Chondrocyte (in vitro differentiated cells): ENCODE measurements around the gene SPANXC. TPM values are rescaled to one million over a fixed set of nuclear protein-coding genes. Genes with fewer than 3 reads are reported as not detected.
"Not testable (repeated sequence)": the region's sequence is repeated elsewhere in the genome, so short reads cannot be mapped to it uniquely, and the experiment has no call there.

Experiments
- DNase-seq: peaks from one replicate; pipeline ENCODE4 v3.0.0; 2021; ENCODE audit warnings: mixed read lengths, low spot score
- H3K27ac Mint-ChIP-seq: one replicate; pipeline ENCODE4 v1.8.0; 2021; ENCODE audit warnings: mild to moderate bottlenecking, moderate library complexity, mixed read lengths; ENCODE audit not compliant: unreplicated experiment
- H3K27me3 Mint-ChIP-seq: 2 replicates; pipeline ENCODE4 v1.8.0; 2021; ENCODE audit warnings: low read depth, mixed read lengths
- H3K36me3 Mint-ChIP-seq: 2 replicates; pipeline ENCODE4 v1.8.0; 2021; ENCODE audit warnings: low read depth, mixed read lengths
- H3K4me1 Mint-ChIP-seq: 2 replicates; pipeline ENCODE4 v1.8.0; 2021; ENCODE audit warnings: low read depth, mild to moderate bottlenecking, mixed read lengths
- H3K4me3 Mint-ChIP-seq: one replicate; pipeline ENCODE4 v1.8.0; 2021; ENCODE audit warnings: mild to moderate bottlenecking, moderate library complexity, mixed read lengths; ENCODE audit not compliant: unreplicated experiment
- H3K9me3 Mint-ChIP-seq: 2 replicates; pipeline ENCODE4 v1.8.0; 2021; ENCODE audit warnings: low read depth, mixed read lengths
- long read RNA-seq: library from polyadenylated mRNA; stranded (forward); transcript quantifications from one replicate; pipeline ENCODE4 v2.0.0, GENCODE V29; 2021
- total RNA-seq: library from RNA; stranded (reverse); gene quantifications from 3 replicates; pipeline ENCODE4 v1.2.1, GENCODE V29; 2021
- TF ChIP-seq, protein P1 (sequence below): fragments of 200-600 bp; sonication (generic); IDR thresholded peaks from 2 replicates; pipeline ENCODE4 v1.5.0; 2021; ENCODE audit warnings: antibody characterized with exemption, mild to moderate bottlenecking, moderate library complexity

Gene SPANXC, protein sequence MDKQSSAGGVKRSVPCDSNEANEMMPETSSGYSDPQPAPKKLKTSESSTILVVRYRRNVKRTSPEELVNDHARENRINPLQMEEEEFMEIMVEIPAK
- not detected in 3 replicates for total RNA-seq
- long read RNA-seq = 0 reads

DNA sequence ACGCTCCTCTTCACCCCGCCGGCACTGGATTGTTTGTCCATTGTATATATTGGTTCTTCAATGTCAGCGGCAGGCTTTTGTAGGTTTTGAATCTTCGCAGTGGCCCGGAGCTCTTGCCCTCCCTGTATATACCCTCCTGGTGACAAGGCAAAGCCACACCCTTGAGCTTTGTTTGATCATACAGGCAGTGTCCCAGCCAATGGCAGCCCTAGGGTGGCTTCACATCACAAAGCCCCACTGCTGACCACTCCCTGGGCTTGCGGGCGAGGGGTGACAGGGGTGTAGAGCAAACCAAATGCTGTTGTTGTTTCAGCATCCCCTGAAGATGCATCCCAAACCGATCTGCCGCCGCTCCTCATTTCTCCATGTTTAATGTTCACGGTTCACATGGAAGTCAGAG lies at the start of gene SPANXC:
SPANXC (minus strand) TSS at position 101 of the 400 bp plus-strand sequence; CDS start at position 41, 60 bp downstream.
- H3K27me3 Mint-ChIP-seq, H3K27ac Mint-ChIP-seq, DNase-seq, H3K4me3 Mint-ChIP-seq, H3K9me3 Mint-ChIP-seq, H3K36me3 Mint-ChIP-seq, H3K4me1 Mint-ChIP-seq: not testable (repeated sequence)

DNA sequence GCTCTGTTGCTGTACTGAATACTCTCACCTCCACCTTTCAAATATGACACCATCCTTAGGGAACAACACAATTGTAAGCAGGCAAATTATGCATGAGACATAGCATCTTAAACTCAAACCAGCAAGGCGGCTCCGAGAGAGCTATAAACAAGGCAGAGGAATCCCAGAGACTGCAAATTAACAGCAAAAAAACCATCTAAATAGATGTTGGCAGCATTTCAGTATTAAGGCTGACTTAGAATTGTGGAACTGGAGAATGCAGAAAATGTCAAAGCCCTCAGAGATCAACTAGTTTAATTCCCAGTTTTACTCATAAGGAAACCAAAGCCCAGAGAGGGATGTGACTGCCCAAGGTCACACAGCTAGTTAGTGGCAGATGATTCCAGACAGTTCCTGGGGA lies 37.2 kb upstream of the SPANXC start:
- Mint-ChIP-seq H3K27ac (no peak overlapping the region), H3K36me3 (no peaks in the 10 kb centered on the region), H3K27me3 (no peaks in the 10 kb centered on the region), H3K9me3 (peaks cover 4% of the 10 kb centered on the region), H3K4me1 (no peaks in the 10 kb centered on the region), H3K4me3 (no peak overlapping the region)
- TF ChIP-seq, protein P1, sequence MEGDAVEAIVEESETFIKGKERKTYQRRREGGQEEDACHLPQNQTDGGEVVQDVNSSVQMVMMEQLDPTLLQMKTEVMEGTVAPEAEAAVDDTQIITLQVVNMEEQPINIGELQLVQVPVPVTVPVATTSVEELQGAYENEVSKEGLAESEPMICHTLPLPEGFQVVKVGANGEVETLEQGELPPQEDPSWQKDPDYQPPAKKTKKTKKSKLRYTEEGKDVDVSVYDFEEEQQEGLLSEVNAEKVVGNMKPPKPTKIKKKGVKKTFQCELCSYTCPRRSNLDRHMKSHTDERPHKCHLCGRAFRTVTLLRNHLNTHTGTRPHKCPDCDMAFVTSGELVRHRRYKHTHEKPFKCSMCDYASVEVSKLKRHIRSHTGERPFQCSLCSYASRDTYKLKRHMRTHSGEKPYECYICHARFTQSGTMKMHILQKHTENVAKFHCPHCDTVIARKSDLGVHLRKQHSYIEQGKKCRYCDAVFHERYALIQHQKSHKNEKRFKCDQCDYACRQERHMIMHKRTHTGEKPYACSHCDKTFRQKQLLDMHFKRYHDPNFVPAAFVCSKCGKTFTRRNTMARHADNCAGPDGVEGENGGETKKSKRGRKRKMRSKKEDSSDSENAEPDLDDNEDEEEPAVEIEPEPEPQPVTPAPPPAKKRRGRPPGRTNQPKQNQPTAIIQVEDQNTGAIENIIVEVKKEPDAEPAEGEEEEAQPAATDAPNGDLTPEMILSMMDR = no peak
- no peak for DNase-seq

DNA sequence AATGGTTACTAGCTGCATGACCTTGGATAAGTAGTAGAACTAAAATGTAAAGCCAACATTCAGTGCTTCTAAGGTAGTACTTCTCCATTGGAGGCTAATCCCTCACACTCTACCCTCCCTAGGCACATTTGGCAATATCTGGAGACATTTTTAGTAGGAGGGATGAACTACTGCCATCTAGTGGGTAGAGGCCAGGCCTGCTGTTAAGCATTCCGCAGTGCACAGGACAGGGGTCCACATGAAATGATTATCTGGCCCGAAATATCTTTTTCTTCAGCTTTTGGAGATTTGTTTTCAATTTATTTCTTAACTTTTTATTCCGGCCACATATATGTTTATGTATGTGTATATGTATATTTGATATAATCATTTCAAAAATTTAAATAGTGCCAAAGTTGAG lies 36.0 kb upstream of the SPANXC start:
- no peaks in the 10 kb centered on the region for H3K9me3 Mint-ChIP-seq
- no peak overlapping the region for H3K4me3 Mint-ChIP-seq
- no peaks in the 10 kb centered on the region for H3K4me1 Mint-ChIP-seq
- H3K27me3 Mint-ChIP-seq = no peaks in the 10 kb centered on the region
- no peak for DNase-seq
- TF ChIP-seq, protein P1 = peak; percentile 78
- no peak overlapping the region for H3K27ac Mint-ChIP-seq
- H3K36me3 Mint-ChIP-seq = no peaks in the 10 kb centered on the region

DNA sequence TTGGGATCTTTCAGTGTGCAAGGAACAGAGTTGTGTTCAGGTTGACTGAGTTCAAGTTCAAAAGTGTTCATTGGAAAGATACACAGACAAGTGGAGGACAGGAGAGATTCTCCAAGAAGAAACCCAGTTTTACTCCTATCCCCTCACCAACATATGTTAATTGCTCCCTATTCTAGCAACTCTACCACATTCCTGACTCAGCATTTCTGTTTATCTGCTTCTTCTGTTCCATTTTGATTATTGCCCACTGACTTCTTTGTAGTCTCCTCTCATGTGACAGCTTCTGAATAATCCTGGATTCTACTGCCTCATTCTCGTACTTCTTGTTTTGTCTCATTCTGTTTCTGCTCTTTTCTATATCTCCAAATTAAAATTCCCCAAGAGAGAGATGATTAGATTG lies 15.8 kb upstream of the SPANXC start:
- no peak overlapping the region for H3K4me3 Mint-ChIP-seq
- H3K36me3 Mint-ChIP-seq = peaks cover 1% of the 10 kb centered on the region
- TF ChIP-seq, protein P1 = no peak
- no peak for DNase-seq
- peaks cover 27% of the 10 kb centered on the region for H3K9me3 Mint-ChIP-seq
- H3K27me3 Mint-ChIP-seq = no peaks in the 10 kb centered on the region
- H3K4me1 Mint-ChIP-seq = no peaks in the 10 kb centered on the region
- H3K27ac Mint-ChIP-seq = no peak overlapping the region

DNA sequence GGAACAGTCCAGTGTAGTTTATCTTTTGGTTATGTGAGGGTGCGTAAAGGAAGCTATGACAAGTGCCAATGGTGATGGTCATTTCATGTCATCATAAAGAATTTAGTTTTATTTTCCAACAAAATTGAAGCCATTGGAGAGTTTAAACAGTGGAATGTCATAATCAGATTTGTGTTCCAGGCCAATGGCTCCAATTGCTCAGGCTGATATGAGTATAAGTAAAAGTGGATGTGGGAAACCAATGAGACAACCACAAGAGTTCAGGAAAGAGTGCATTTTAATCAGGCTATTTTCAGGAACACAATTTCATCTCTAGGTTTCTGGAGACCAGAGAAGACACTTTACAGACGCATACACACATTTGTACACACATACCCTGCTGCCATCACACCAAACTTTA lies 20.7 kb downstream of the SPANXC start:
- peaks cover 20% of the 10 kb centered on the region for H3K4me1 Mint-ChIP-seq
- H3K4me3 Mint-ChIP-seq = no peak overlapping the region
- H3K27ac Mint-ChIP-seq = no peak overlapping the region
- TF ChIP-seq, protein P1 = no peak
- peaks cover 20% of the 10 kb centered on the region for H3K9me3 Mint-ChIP-seq
- H3K36me3 Mint-ChIP-seq = no peaks in the 10 kb centered on the region
- no peaks in the 10 kb centered on the region for H3K27me3 Mint-ChIP-seq
- DNase-seq = no peak

DNA sequence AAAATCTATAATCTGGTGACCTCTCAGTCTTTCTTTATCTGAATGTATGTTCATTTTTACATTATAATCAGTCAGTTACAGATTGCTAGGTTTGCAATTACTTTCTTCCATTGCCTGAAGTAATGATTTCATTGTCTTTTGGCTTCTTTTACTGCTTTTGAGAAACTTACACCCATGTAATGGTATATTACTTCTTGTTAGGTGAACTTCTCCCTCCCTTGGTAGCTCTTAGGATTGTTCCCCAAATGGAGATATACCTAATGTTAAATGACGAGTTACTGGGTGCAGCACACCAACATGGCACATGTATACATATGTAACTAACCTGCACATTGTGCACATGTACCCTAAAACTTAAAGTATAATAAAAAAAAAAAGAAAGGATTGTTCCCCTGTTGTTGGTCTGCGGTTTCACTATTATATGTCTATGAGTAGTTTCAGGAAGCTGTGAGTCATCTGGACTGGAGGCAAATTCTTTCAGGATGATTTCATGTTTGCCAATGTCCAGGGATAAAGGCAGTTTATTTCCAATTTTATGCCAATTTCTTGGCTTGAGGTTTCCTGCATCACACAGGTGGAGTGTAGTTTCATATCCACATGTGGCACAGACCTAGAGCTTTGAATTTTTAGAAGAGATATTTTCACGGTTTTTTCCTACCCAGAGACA lies 21.8 kb downstream of the SPANXC start:
- Mint-ChIP-seq H3K27ac (peak overlapping the region; percentile 80), H3K27me3 (no peaks in the 10 kb centered on the region), H3K4me1 (peaks cover 20% of the 10 kb centered on the region), H3K36me3 (no peaks in the 10 kb centered on the region), H3K4me3 (no peak overlapping the region), H3K9me3 (peaks cover 19% of the 10 kb centered on the region)
- TF ChIP-seq, protein P1 = no peak
- no peak for DNase-seq
